HCT116 (cell line): ENCODE data around the gene SHF. TPM values are rescaled to one million over a fixed set of nuclear protein-coding genes. Genes with fewer than 3 reads are reported as not detected.

Experiments used
- ATAC-seq: fragments of 200-7000 bp; cut with Tn5 transposase; 2 replicates; pipeline ENCODE4 v1.9.1; 2020; ENCODE audit warnings: mild to moderate bottlenecking, moderate library complexity
- BruUV-seq: library from RNA; stranded (reverse); fragments of 400-500 nt; replicated peaks from 2 replicates; lab custom pipeline; 2021; lab: Mats Ljungman, UMichigan
- CTCF ChIA-PET: fragments of 300-600 bp; sonication (Branson Sonifier 250); formaldehyde crosslinking; loops from one replicate; lab custom pipeline; 2021; ENCODE audit warnings: antibody characterized with exemption; lab: Charles Lee
- POLR2A ChIA-PET: fragments of 300-600, 350-600 bp; sonication (Branson Sonifier 250); formaldehyde crosslinking; loops from one replicate; lab custom pipeline; 2021; ENCODE audit warnings: antibody characterized with exemption; lab: Charles Lee
- RAD21 ChIA-PET, 2 experiments: fragments of 300-600 bp; sonication (Branson Sonifier 250); formaldehyde crosslinking; loops; one replicate each; lab custom pipeline; 2023; ENCODE audit warnings: low total read pairs in 2 of 2; ENCODE audit not compliant: uncharacterized antibody in 2 of 2, unreplicated experiment in 2 of 2, low non-redundant PET in 1 of 2; lab: Charles Lee
- DNase-seq: peaks from one replicate; pipeline ENCODE4 v3.0.0-alpha.2; 2010; ENCODE audit warnings: low read depth, low spot score
- H2AFZ ChIP-seq: fragments of 200-600 bp; shearing (Covaris generic), sonication (generic); 2 replicates; pipeline ENCODE4 v1.6.1; 2017; ENCODE audit warnings: low read depth, mixed run types, mixed read lengths, antibody characterized with exemption, low read length; ENCODE audit not compliant: poor library complexity, severe bottlenecking
- H3K27ac ChIP-seq: 2 replicates; pipeline ENCODE4 v1.5.1; 2012; ENCODE audit warnings: low read depth, low read length
- H3K27me3 ChIP-seq: fragments of 200-600 bp; sonication (generic); 2 replicates; pipeline ENCODE4 v1.6.1; 2016; ENCODE audit warnings: mixed run types, low read length, mixed read lengths; ENCODE audit not compliant: insufficient read depth
- H3K36me3 ChIP-seq, 2 experiments: fragments of 200-500 bp in 1 of 2; fragments of 200-600 bp in 1 of 2; sonication (Bioruptor generic) in 1 of 2; sonication (generic) in 1 of 2; 2 replicates each; pipeline versions ENCODE4 v1.5.1 to v1.6.1; 2014 to 2016; ENCODE audit warnings: low read length in 2 of 2, inconsistent platforms in 1 of 2, mixed read lengths in 1 of 2, mixed run types in 1 of 2; ENCODE audit not compliant: insufficient read depth in 2 of 2, control insufficient read depth in 1 of 2
- H3K4me1 ChIP-seq, 2 experiments: fragments of 200-600 bp in 1 of 2; sonication (generic) in 1 of 2; 2 replicates each; pipeline versions ENCODE4 v1.5.1 to v1.6.1; 2012 to 2017; ENCODE audit warnings: low read length in 2 of 2, inconsistent platforms in 1 of 2, mild to moderate bottlenecking in 1 of 2, mixed read lengths in 1 of 2, mixed run types in 1 of 2, moderate library complexity in 1 of 2; ENCODE audit not compliant: insufficient read depth in 2 of 2, control insufficient read depth in 1 of 2
- H3K4me2 ChIP-seq: fragments of 200-600 bp; sonication (generic); 2 replicates; pipeline ENCODE4 v1.6.1; 2017; ENCODE audit warnings: mixed run types, low read length, mixed read lengths
- H3K4me3 ChIP-seq, 2 experiments: fragments of 200-600 bp in 1 of 2; sonication (generic) in 1 of 2; replicated peaks in 1 of 2; 2 replicates each; pipeline ENCODE4 v1.5.1; 2011 to 2016; ENCODE audit warnings: low read length in 2 of 2, control low read depth in 1 of 2, low read depth in 1 of 2, mild to moderate bottlenecking in 1 of 2, mixed read lengths in 1 of 2, mixed run types in 1 of 2
- H3K79me2 ChIP-seq: fragments of 200-600 bp; sonication (generic); 2 replicates; pipeline ENCODE4 v1.6.1; 2017; ENCODE audit warnings: mild to moderate bottlenecking, mixed run types, low read length, moderate library complexity, mixed read lengths; ENCODE audit not compliant: insufficient read depth
- H3K9ac ChIP-seq: fragments of 200-600 bp; sonication (generic); 2 replicates; pipeline ENCODE4 v1.6.1; 2016; ENCODE audit warnings: low read length, mixed read lengths
- H3K9me2 ChIP-seq: fragments of 200-600 bp; sonication (generic), shearing (Covaris generic); 2 replicates; pipeline ENCODE4 v1.6.1; 2017; ENCODE audit warnings: mixed run types, mild to moderate bottlenecking, moderate library complexity; ENCODE audit not compliant: insufficient read depth
- H3K9me3 ChIP-seq, 2 experiments: fragments of 200-500 bp in 1 of 2; fragments of 200-600 bp in 1 of 2; sonication (Bioruptor generic) in 1 of 2; sonication (generic) in 1 of 2; 2 replicates each; pipeline ENCODE4 v1.6.1; 2014 to 2017; ENCODE audit warnings: low read length in 2 of 2, mixed read lengths in 2 of 2, inconsistent platforms in 1 of 2, low read depth in 1 of 2, mild to moderate bottlenecking in 1 of 2, mixed run types in 1 of 2, moderate library complexity in 1 of 2; ENCODE audit not compliant: control insufficient read depth in 1 of 2, insufficient read depth in 1 of 2
- H4K20me1 ChIP-seq: fragments of 200-600 bp; sonication (generic), shearing (Covaris generic); 2 replicates; pipeline ENCODE4 v1.6.1; 2017; ENCODE audit warnings: mixed run types, mild to moderate bottlenecking, moderate library complexity; ENCODE audit not compliant: insufficient read depth
- CBX3 ChIP-seq: IDR thresholded peaks from 2 replicates; pipeline ENCODE4 v1.6.1; 2012; ENCODE audit warnings: low read depth
- CEBPB ChIP-seq: IDR thresholded peaks from 2 replicates; pipeline ENCODE4 v1.6.1; 2012; ENCODE audit warnings: low read depth
- CTCF ChIP-seq, 3 experiments: fragments of 200-600 bp in 1 of 3; sonication (generic) in 1 of 3; IDR thresholded peaks in 2 of 3; conservative IDR thresholded peaks in 1 of 3; 2 replicates each; pipeline ENCODE4 v1.5.1; 2012 to 2017; ENCODE audit warnings: low read depth in 2 of 3, low read length in 2 of 3, antibody characterized with exemption in 1 of 3, borderline replicate concordance in 1 of 3, control low read depth in 1 of 3, mild to moderate bottlenecking in 1 of 3, mixed read lengths in 1 of 3, mixed run types in 1 of 3, moderate library complexity in 1 of 3; ENCODE audit not compliant: insufficient read depth in 1 of 3
- EGR1 ChIP-seq: IDR thresholded peaks from 2 replicates; pipeline ENCODE4 v1.6.1; 2012; ENCODE audit warnings: low read depth
- ELF1 ChIP-seq: IDR thresholded peaks from 2 replicates; pipeline ENCODE4 v1.6.1; 2012; ENCODE audit warnings: low read depth, borderline replicate concordance
- EZH2 ChIP-seq: fragments of 200-600 bp; sonication (generic); IDR thresholded peaks from 2 replicates; pipeline ENCODE4 v1.6.1; 2017; ENCODE audit warnings: antibody characterized with exemption, mixed run types
- FOSL1 ChIP-seq: IDR thresholded peaks from 2 replicates; pipeline ENCODE4 v1.6.1; 2012; ENCODE audit warnings: low read depth
- JUND ChIP-seq: IDR thresholded peaks from 2 replicates; pipeline ENCODE4 v1.6.1; 2012
- POLR2AphosphoS5 ChIP-seq: IDR thresholded peaks from 2 replicates; pipeline ENCODE4 v1.6.1; 2011; ENCODE audit warnings: mild to moderate bottlenecking, low read depth, low read length, moderate library complexity
- RAD21 ChIP-seq: IDR thresholded peaks from 2 replicates; pipeline ENCODE4 v1.6.1; 2012; ENCODE audit warnings: low read depth, mild to moderate bottlenecking
- REST ChIP-seq: IDR thresholded peaks from 2 replicates; pipeline ENCODE4 v1.6.1; 2012; ENCODE audit warnings: low read depth
- SIN3A ChIP-seq: IDR thresholded peaks from 2 replicates; pipeline ENCODE4 v1.6.1; 2012; ENCODE audit warnings: low read depth
- SRF ChIP-seq: IDR thresholded peaks from 2 replicates; pipeline ENCODE4 v1.6.1; 2012; ENCODE audit warnings: low read depth
- TCF7L2 ChIP-seq: IDR thresholded peaks from 2 replicates; pipeline ENCODE4 v1.7.0; 2011; ENCODE audit warnings: borderline replicate concordance, inconsistent platforms; ENCODE audit not compliant: insufficient read depth, insufficient read length; ENCODE audit errors: extremely low read depth
- ZBTB33 ChIP-seq: IDR thresholded peaks from 2 replicates; pipeline ENCODE4 v1.6.1; 2011; ENCODE audit warnings: mild to moderate bottlenecking, low read length, moderate library complexity; ENCODE audit not compliant: insufficient replicate concordance; ENCODE audit errors: extremely low read depth
- ZFX ChIP-seq: fragments of 450-650 bp; IDR thresholded peaks from 2 replicates; pipeline ENCODE4 v1.6.1; 2017
- ZNF274 ChIP-seq: fragments of 200-500 bp; sonication (Bioruptor generic); IDR thresholded peaks from 2 replicates; pipeline ENCODE4 v1.6.1; 2014; ENCODE audit warnings: mild to moderate bottlenecking, low read depth, low read length, inconsistent platforms
- intact Hi-C: fragments of 100-400 bp; cut with micrococcal nuclease; formaldehyde crosslinking; loops from 2 replicates; pipeline ENCODE4 v1.10.0; 2022
- total RNA-seq: library from RNA; stranded (reverse); gene quantifications from one replicate; pipeline ENCODE4 v1.2.1, GENCODE V29; 2021; ENCODE audit not compliant: unreplicated experiment

Gene SHF
- total RNA-seq, 1 experiment from 2014 or later: 2.6 TPM

- POLR2A ChIA-PET: no interaction called here
- no peak overlapping the region for H3K27ac ChIP-seq
- CTCF ChIA-PET: interaction anchor here (1.9 kb wide), 1 partner anchor 40 kb away, joined by 5 read pairs; no protein-coding TSS in a partner anchor
- no peak overlapping the region for H2AFZ ChIP-seq
- intact Hi-C loops: no loop called here
- 0 out of 2 replicates have a peak, but pooled peaks cover 6% of the 10 kb centered on the region for H3K79me2 ChIP-seq
- H3K36me3 ChIP-seq: no peaks in the 10 kb centered on the region
- H3K9me2 ChIP-seq: no peaks in the 10 kb centered on the region
- BruUV-seq: no TSS peak
- H3K4me1 ChIP-seq: peaks cover 9 to 11% of the 10 kb centered on the region in 2 experiments
- H3K4me2 ChIP-seq: no peak overlapping the region
- no peak overlapping the region for H3K4me3 ChIP-seq
- no peaks in the 10 kb centered on the region for H3K9me3 ChIP-seq
- no peak for TF ChIP-seq ZBTB33
- no peak for TF ChIP-seq CEBPB
- no peak for TF ChIP-seq SRF
- no peak for TF ChIP-seq SIN3A
- no peak for TF ChIP-seq ELF1
- no peak for TF ChIP-seq EGR1
- TF ChIP-seq RAD21: no peak
- TF ChIP-seq ZFX: no peak
- no peak for TF ChIP-seq CBX3
- TF ChIP-seq ZNF274: no peak
- no peak for TF ChIP-seq TCF7L2
- no peak for TF ChIP-seq JUND
- TF ChIP-seq CTCF (IDR thresholded peaks at IDR 0.05 in 2 of 3, conservative IDR thresholded peaks at IDR 0.05 in 1 of 3; ENCODE audit: borderline replicate concordance in 1 of 3, insufficient read depth in 1 of 3, low read depth in 2 of 3, low read length in 2 of 3): no peak
- TF ChIP-seq REST: no peak
- no peak for TF ChIP-seq FOSL1
- TF ChIP-seq POLR2AphosphoS5: no peak
- TF ChIP-seq EZH2: no peak
- H3K9ac ChIP-seq: no peak overlapping the region
- H3K27me3 ChIP-seq: no peaks in the 10 kb centered on the region
- H4K20me1 ChIP-seq: no peaks in the 10 kb centered on the region
- DNase-seq (no peak), ATAC-seq (no peak)
- RAD21 ChIA-PET: no interaction called here
Observed at GRCh38 chr15:45157974-45158373, 29.8 kb downstream of the SHF start.
